Activated T-helper 17 cell treated with anti-CD3 and anti-CD28 coated beads, Interleukin-2, amount 50 U/mL, for 72 hours (primary cell): Measurements from ENCODE around the gene RECQL5. TPM values are rescaled to one million over a fixed set of nuclear protein-coding genes. Genes with fewer than 3 reads are reported as not detected.

Source experiments
- ATAC-seq: fragments of 150-1000 bp; cut with Tn5 transposase; replicated peaks from 2 replicates; pipeline ENCODE4 v1.10.0; 2021; ENCODE audit warnings: mild to moderate bottlenecking, moderate library complexity
- H3K27ac Mint-ChIP-seq: one replicate; pipeline ENCODE4 v1.8.0; 2022; ENCODE audit warnings: mixed read lengths
- H3K27me3 Mint-ChIP-seq: one replicate; pipeline ENCODE4 v1.8.0; 2022; ENCODE audit warnings: mixed read lengths
- H3K36me3 Mint-ChIP-seq: one replicate; pipeline ENCODE4 v1.8.0; 2022; ENCODE audit warnings: low read depth, mild to moderate bottlenecking, mixed read lengths
- H3K4me1 Mint-ChIP-seq: one replicate; pipeline ENCODE4 v1.8.0; 2022; ENCODE audit warnings: mixed read lengths
- H3K4me3 Mint-ChIP-seq: one replicate; pipeline ENCODE4 v1.8.0; 2022; ENCODE audit warnings: mild to moderate bottlenecking, mixed read lengths
- H3K9me3 Mint-ChIP-seq: one replicate; pipeline ENCODE4 v1.8.0; 2022; ENCODE audit warnings: mixed read lengths
- total RNA-seq, 2 donors: library from RNA; stranded (reverse); gene quantifications; one replicate each; pipeline ENCODE4 v1.2.3, GENCODE V29; 2022

RECQL5 gene
- 10 to 100 TPM; 29.7 to 35.6 TPM for total RNA-seq

DNA sequence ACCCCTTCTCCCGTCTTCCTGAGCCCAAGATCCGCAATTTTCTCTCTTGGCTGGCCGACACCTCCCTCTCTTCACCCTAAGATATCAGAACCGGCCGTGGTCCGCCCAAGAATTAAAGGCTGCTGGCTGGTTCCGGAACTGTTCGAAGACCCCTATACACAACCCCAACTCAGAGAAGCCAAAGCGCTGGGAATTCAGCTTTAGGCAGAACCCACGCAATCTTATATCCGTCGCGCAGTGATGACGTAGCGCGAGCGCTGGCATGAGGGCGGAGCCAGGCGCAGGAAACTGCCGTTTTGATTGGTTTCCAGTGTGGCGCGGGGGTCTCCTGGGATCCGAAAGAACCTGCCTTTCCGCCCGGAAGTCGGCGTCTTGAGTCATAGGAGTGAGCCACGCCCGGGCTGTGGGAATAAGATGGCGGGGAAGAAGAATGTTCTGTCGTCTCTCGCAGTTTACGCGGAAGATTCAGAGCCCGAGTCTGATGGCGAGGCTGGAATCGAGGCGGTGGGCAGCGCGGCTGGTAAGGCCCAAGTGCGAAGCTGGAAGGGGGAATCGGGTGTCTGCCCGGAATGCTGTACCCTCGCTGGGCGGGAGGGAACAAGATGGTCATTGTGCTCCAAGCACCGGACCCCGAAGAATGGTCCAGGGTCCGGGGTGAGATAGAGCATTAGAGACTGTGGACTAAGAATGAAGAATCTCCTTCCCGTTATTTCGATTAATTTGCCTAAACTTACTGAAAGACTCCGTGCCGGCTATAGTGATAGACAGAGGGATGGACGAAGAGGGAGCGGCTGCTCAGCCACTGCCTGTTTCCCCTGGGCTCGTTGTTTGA, at the start of gene RECQL5, which contains the start of gene SAP30BP:
TSS of gene RECQL5 (minus strand) at position 196 of the 832 bp plus-strand sequence. CDS start 597 bp downstream, outside the sequence.
TSS of gene SAP30BP (plus strand) at position 380 of the 832 bp plus-strand sequence. CDS start at position 415, 35 bp downstream.
- no peaks in the 10 kb centered on the region for H3K27me3 Mint-ChIP-seq
- no peaks in the 10 kb centered on the region for H3K9me3 Mint-ChIP-seq
- H3K27ac Mint-ChIP-seq, result peak within 1 kb of the TSS; percentile 11
- H3K36me3 Mint-ChIP-seq, result peaks cover 46% of the 10 kb centered on the region
- H3K4me3 Mint-ChIP-seq, result no peak within 1 kb of the TSS
- peak; percentile 100 for ATAC-seq
- H3K4me1 Mint-ChIP-seq, result peaks cover 18% of the 10 kb centered on the region

- Mint-ChIP-seq H3K27ac (no peak overlapping the region), H3K9me3 (no peaks in the 10 kb centered on the region), H3K4me3 (no peak overlapping the region), H3K36me3 (peaks cover 14% of the 10 kb centered on the region), H3K4me1 (no peaks in the 10 kb centered on the region), H3K27me3 (no peaks in the 10 kb centered on the region)
- ATAC-seq, result no peak
Observed at GRCh38 chr17:75712446-75712845, 45.5 kb upstream of the RECQL5 start.

- Mint-ChIP-seq H3K27ac (no peak overlapping the region), H3K4me1 (no peaks in the 10 kb centered on the region), H3K27me3 (no peaks in the 10 kb centered on the region), H3K4me3 (no peak overlapping the region), H3K9me3 (no peaks in the 10 kb centered on the region), H3K36me3 (peaks cover 63% of the 10 kb centered on the region)
- ATAC-seq, result no peak
Observed at GRCh38 chr17:75707079-75707571, 40.2 kb upstream of the RECQL5 start.

DNA sequence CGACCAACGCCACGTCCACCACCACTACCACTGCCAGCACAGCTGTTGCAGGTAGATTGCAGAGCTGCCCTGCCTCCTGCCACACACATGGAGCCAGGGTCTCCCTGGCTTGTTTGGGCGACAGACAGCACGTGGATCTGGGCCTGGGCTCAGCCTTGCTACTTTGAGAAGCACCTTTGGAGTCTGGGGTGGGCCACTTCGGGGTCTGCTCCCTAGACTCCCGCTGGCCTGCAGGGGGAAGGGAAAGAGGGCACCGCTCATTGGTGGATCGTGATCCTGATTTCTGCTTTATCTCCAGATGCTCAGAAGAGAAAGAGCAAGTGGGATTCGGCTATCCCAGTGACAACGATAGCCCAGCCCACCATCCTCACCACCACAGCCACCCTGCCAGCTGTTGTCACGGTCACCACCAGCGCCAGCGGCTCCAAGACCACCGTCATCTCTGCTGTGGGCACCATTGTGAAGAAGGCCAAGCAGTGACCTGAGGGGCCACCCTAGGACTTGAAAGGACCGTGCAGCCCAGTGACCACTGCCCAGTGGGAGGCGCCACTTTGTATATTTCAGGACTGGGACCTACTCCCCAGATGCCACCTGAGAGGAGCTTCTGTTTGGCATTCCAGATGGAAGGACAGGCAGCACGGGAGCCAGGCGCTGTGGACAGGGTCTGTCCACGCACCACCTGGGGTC, 39.2 kb upstream of the RECQL5 start:
- H3K4me3 Mint-ChIP-seq, result no peak overlapping the region
- no peak overlapping the region for H3K27ac Mint-ChIP-seq
- no peaks in the 10 kb centered on the region for H3K4me1 Mint-ChIP-seq
- H3K9me3 Mint-ChIP-seq, result no peaks in the 10 kb centered on the region
- no peaks in the 10 kb centered on the region for H3K27me3 Mint-ChIP-seq
- no peak for ATAC-seq
- H3K36me3 Mint-ChIP-seq, result peaks cover 72% of the 10 kb centered on the region

- no peak for ATAC-seq
- no peak overlapping the region for H3K27ac Mint-ChIP-seq
- no peak overlapping the region for H3K4me3 Mint-ChIP-seq
- H3K4me1 Mint-ChIP-seq, result no peaks in the 10 kb centered on the region
- no peaks in the 10 kb centered on the region for H3K9me3 Mint-ChIP-seq
- peaks cover 82% of the 10 kb centered on the region for H3K36me3 Mint-ChIP-seq
- no peaks in the 10 kb centered on the region for H3K27me3 Mint-ChIP-seq
Observed at GRCh38 chr17:75704963-75705875, 38.3 kb upstream of the RECQL5 start.

DNA sequence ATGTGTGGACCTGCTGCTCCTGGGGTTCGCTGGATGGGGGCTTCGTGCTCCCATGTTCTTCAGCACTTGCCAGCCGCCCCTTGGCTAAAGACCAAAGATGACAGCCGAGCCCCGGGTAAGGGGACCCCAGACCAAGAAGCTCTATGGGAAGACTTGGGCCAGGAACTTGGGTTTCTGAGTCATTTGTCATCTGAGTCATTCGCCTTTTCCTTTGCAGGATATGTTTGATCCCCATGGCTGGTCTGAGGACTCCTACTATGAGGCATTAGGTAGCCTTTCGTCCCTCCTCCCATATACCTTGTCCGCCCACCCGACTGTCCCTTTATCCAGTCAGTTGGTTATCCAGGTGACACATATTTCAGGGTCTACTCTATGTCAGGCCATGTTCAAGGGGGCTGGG, 36.6 kb upstream of the RECQL5 start:
- Mint-ChIP-seq H3K9me3 (no peaks in the 10 kb centered on the region), H3K27ac (no peak overlapping the region), H3K36me3 (peaks cover 93% of the 10 kb centered on the region), H3K4me3 (no peak overlapping the region), H3K27me3 (no peaks in the 10 kb centered on the region), H3K4me1 (no peaks in the 10 kb centered on the region)
- ATAC-seq, result no peak

DNA sequence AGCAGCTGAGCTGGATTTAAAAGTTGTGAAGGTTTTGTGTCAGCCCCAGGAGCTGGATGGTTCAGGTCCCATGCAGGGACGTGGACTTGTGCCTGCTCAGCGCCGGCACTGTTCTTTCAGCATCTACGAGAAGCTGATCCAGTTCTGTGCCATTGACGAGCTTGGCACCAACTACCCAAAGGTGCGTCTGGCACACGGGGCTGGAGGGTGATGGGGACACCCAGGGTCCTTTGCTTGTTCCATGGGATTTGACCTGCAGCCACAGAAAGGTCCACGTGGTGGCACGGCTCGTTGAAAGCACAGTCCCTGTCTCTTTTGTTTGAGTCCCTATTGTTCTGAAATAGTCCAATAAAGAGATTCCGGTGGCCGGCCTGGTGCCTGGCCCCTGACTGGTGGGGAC, 36.2 kb upstream of the RECQL5 start:
- no peaks in the 10 kb centered on the region for H3K9me3 Mint-ChIP-seq
- no peak overlapping the region for H3K4me3 Mint-ChIP-seq
- H3K4me1 Mint-ChIP-seq, result no peaks in the 10 kb centered on the region
- H3K27me3 Mint-ChIP-seq, result no peaks in the 10 kb centered on the region
- H3K36me3 Mint-ChIP-seq, result peaks cover 92% of the 10 kb centered on the region
- ATAC-seq, result no peak
- no peak overlapping the region for H3K27ac Mint-ChIP-seq

DNA sequence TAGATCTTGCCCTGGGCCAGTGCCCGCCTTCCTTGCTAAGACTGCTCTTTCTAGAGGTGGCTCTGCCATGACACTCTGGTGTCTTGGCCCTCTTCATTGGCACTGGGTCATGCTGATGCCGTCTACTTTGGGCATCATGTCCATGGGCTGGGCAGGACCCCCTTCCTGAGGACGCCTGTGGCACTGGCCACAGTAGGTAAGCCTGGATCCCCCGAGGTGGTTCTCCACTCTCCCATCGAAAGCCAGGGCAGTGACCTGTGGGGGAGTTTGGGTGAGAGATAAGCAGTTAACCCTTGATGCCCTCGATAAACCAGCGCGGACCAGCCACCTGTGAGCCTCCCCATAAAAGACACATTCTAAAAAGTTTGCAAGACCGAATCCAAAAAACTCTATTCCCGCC, 34.3 kb upstream of the RECQL5 start:
- Mint-ChIP-seq H3K4me1 (no peaks in the 10 kb centered on the region), H3K27me3 (no peaks in the 10 kb centered on the region), H3K9me3 (no peaks in the 10 kb centered on the region), H3K36me3 (peaks cover 88% of the 10 kb centered on the region), H3K4me3 (no peak overlapping the region), H3K27ac (no peak overlapping the region)
- no peak for ATAC-seq

DNA sequence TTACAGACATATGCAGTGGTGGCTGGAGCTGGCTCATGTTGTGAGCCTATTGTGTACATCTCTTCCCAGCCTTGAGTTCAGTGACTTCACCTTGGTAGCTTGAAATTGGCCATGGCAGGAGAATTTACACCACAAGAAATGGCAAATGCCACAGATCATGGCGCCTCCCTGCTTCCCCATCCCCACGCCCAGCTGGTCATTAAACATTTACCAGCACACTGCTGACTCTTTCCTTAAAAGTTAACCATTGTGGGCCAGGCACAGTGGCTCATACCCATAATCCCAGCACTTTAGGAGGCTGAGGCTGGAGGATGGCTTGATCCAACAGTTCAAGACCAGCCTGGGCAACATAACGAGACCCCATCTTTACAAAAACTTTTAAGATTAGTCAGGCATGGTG, 31.7 kb upstream of the RECQL5 start:
- Mint-ChIP-seq H3K36me3 (peaks cover 87% of the 10 kb centered on the region), H3K27me3 (no peaks in the 10 kb centered on the region), H3K4me1 (no peaks in the 10 kb centered on the region), H3K4me3 (no peak overlapping the region), H3K27ac (no peak overlapping the region), H3K9me3 (no peaks in the 10 kb centered on the region)
- ATAC-seq, result no peak

DNA sequence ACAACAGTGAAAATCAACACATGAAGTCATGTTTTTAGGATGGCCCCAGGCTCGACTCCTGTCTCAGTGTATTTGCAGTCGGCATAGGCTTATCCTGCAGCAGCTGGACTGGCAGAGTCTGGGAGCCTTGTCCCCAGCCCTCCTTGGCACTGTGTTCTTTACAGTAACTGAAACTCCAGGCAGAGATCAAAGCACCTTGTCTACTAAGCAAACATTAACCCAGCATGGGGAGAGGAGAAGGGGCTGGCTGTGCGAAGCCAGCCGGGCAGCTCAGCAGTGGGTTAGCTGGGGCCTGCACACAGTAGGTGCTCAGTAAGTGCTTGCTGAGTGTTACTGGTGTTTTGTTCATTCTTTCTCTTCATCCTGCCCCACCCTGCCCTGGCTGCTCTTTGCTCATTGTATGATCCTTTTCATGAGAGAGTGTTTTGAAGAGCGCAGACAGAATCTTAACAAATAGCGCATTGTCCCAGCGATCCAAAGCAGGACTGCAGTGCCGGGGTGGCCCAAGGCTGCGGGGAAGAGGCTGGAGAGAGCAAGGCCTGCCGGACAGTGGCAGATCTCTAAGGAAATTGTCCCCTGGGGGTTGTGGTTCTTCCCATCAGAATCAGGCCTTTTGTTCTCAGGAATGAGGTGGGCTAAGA, 30.8 kb upstream of the RECQL5 start:
- Mint-ChIP-seq H3K27me3 (no peaks in the 10 kb centered on the region), H3K4me1 (no peaks in the 10 kb centered on the region), H3K36me3 (peaks cover 88% of the 10 kb centered on the region), H3K9me3 (no peaks in the 10 kb centered on the region), H3K4me3 (no peak overlapping the region), H3K27ac (no peak overlapping the region)
- no peak for ATAC-seq

- Mint-ChIP-seq H3K27ac (no peak overlapping the region), H3K27me3 (no peaks in the 10 kb centered on the region), H3K36me3 (peaks cover 88% of the 10 kb centered on the region), H3K4me3 (no peak overlapping the region), H3K9me3 (no peaks in the 10 kb centered on the region), H3K4me1 (peaks cover 13% of the 10 kb centered on the region)
- ATAC-seq, result no peak
Observed at GRCh38 chr17:75695830-75696271, 28.9 kb upstream of the RECQL5 start.

DNA sequence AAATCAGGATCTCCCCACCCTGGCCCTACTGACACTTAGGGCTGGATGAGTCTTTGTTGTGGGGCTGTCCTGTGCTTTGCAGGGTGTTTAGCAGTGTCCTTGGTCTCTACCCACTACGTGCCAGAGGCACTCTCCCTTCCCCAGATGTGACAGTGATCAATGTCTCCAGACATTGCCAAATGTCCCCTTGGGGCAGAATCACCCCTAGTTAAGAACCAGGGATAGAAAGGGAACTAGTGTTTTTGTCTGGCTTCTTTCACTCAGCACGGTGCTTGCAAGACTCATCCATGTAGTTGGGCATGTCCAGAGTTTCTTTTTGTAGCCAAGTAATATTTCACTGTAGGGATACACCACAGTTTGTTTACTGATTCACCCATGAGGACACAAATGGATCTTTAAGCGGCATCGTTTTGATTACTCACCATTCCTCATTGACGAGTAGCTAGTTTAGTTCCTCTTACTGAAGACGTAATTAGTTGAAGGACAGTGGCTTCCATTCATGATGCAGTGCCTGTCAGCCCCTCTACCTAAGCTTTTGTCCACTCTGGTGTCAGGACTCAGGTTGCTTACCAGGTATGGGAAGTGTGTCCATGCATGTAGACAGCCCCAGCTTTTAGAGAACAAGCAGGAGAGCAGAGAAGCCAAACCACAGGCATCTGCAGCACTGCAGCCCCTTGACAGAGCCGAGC, 28.3 kb upstream of the RECQL5 start:
- ATAC-seq, result no peak
- no peak overlapping the region for H3K4me3 Mint-ChIP-seq
- H3K9me3 Mint-ChIP-seq, result no peaks in the 10 kb centered on the region
- peaks cover 15% of the 10 kb centered on the region for H3K4me1 Mint-ChIP-seq
- no peaks in the 10 kb centered on the region for H3K27me3 Mint-ChIP-seq
- no peak overlapping the region for H3K27ac Mint-ChIP-seq
- H3K36me3 Mint-ChIP-seq, result peaks cover 88% of the 10 kb centered on the region

GRCh38 chr17:75694536-75694935, 27.6 kb upstream of the RECQL5 start:
- no peak overlapping the region for H3K27ac Mint-ChIP-seq
- no peak overlapping the region for H3K4me3 Mint-ChIP-seq
- H3K9me3 Mint-ChIP-seq, result no peaks in the 10 kb centered on the region
- ATAC-seq, result no peak
- H3K4me1 Mint-ChIP-seq, result peaks cover 19% of the 10 kb centered on the region
- H3K36me3 Mint-ChIP-seq, result peaks cover 85% of the 10 kb centered on the region
- no peaks in the 10 kb centered on the region for H3K27me3 Mint-ChIP-seq
